BLaER1 treated with 17β-estradiol and CSF1 and Interleukin-3, amounts not matched to agents 10 nM and 100 nM (cell line): ENCODE results near the gene FAM83D.

Experiments used
- H3K27ac ChIP-seq, 11 experiments: shearing (Covaris generic); formaldehyde crosslinking; 2 replicates each; pipeline ENCODE4 v1.8.1; 2022
- H3K27me3 ChIP-seq, 11 experiments: shearing (Covaris generic); formaldehyde crosslinking; 2 replicates each; pipeline ENCODE4 v1.8.1; 2022
- H3K36me3 ChIP-seq, 11 experiments: shearing (Covaris generic); formaldehyde crosslinking; 2 replicates each; pipeline ENCODE4 v1.8.1; 2022
- H3K4me1 ChIP-seq, 10 experiments: shearing (Covaris generic); formaldehyde crosslinking; 2 replicates each; pipeline ENCODE4 v1.8.1; 2022
- H3K4me2 ChIP-seq, 11 experiments: shearing (Covaris generic); formaldehyde crosslinking; 2 replicates each; pipeline ENCODE4 v1.8.1; 2022
- H3K4me3 ChIP-seq, 10 experiments: shearing (Covaris generic); formaldehyde crosslinking; 2 replicates each; pipeline ENCODE4 v1.8.1; 2022
- H3K9ac ChIP-seq, 11 experiments: shearing (Covaris generic); formaldehyde crosslinking; 2 replicates each; pipeline ENCODE4 v1.8.1; 2022
- H3K9me3 ChIP-seq, 11 experiments: shearing (Covaris generic); formaldehyde crosslinking; replicated peaks in 1 of 11; 2 replicates each; pipeline ENCODE4 v1.8.1; 2022
- H4K20me1 ChIP-seq, 11 experiments: shearing (Covaris generic); formaldehyde crosslinking; 2 replicates each; pipeline ENCODE4 v1.8.1; 2022
- Cebpa-rat ChIP-seq, 11 experiments: shearing (Covaris generic); IDR thresholded peaks; 2 replicates each; pipeline ENCODE4 v1.8.1; 2022

Gene FAM83D

DNA sequence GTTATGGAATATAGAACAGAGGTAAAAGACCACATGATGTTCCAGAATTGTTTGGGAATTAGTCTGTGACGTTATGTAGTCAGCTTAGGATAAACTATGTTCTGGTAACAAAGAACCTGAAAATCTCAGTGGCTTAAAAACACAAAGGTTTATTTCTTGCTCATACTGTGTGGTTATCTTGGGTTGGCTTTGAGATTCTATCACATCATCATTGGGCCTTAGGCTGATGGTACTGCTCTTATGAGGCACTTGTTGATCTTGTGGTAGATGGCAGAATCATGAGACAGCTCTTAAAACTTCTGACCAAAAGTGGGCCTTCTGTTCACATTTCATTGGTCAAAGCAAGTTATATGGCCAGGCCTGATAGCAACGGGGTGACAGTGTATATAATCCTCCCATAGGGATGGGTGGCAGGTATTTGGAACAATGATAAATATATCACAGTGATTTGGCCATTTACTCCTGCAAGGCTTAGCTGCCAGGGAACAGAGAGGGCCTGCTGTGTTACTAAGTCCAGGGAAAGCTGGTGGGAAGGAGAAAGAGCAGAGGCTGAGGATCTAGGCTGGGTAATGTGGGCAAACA lies 49.4 kb downstream of the FAM83D start:
- Histone ChIP-seq H3K4me2 (no peak overlapping the region), H4K20me1 (peaks cover 0 to 20% (median 0%) of the 10 kb centered on the region in 11 experiments; a peak in 9 of 22 replicates), H3K4me1 (no peaks in the 10 kb centered on the region), H3K36me3 (peaks cover 62 to 97% (median 76%) of the 10 kb centered on the region in 11 experiments), H3K27ac (no peak overlapping the region), H3K9me3 (no peaks in the 10 kb centered on the region), H3K9ac (no peak overlapping the region), H3K27me3 (no peaks in the 10 kb centered on the region), H3K4me3 (no peak overlapping the region)
- TF ChIP-seq Cebpa-rat (IDR thresholded peaks at IDR 0.05) = no peak

DNA sequence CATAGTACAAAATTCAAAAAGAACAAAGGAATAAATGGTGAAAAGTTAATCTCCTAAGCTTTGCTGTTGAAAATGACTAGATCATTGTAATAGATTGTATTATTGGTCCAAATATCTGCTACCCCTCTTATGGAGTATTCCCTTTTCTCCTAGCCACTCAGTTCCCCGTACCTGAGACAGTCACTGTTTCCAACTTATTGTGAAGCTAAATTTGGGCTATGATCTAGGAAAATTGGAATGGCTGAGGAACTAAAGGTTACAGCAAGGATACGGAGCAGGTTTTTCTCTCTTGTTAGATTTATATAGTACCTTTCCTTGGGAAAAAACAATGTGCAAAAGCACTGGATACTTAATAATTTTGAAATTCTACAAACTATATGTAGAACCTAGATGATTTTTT lies 53.2 kb downstream of the FAM83D start:
- no peaks in the 10 kb centered on the region for H3K27me3 ChIP-seq
- TF ChIP-seq Cebpa-rat (IDR thresholded peaks at IDR 0.05) = no peak
- H4K20me1 ChIP-seq = peaks cover 0 to 29% (median 0%) of the 10 kb centered on the region in 11 experiments; a peak in 10 of 22 replicates
- H3K4me2 ChIP-seq = no peak overlapping the region
- no peaks in the 10 kb centered on the region for H3K9me3 ChIP-seq
- H3K36me3 ChIP-seq = peaks cover 40 to 97% (median 57%) of the 10 kb centered on the region in 11 experiments
- no peak overlapping the region for H3K9ac ChIP-seq
- peaks cover 0 to 4% (median under 1%) of the 10 kb centered on the region in 10 experiments; a peak in 9 of 20 replicates for H3K4me1 ChIP-seq
- H3K27ac ChIP-seq = no peak overlapping the region
- no peak overlapping the region for H3K4me3 ChIP-seq

- no peak overlapping the region for H3K9ac ChIP-seq
- H3K4me2 ChIP-seq = no peak overlapping the region
- peaks cover 1 to 8% (median 4%) of the 10 kb centered on the region in 10 experiments; a peak in 19 of 20 replicates for H3K4me1 ChIP-seq
- no peak overlapping the region for H3K4me3 ChIP-seq
- no peak for TF ChIP-seq Cebpa-rat (IDR thresholded peaks at IDR 0.05)
- no peaks in the 10 kb centered on the region for H3K9me3 ChIP-seq
- H3K27ac ChIP-seq = no peak overlapping the region
- H4K20me1 ChIP-seq = peaks cover 0 to 29% (median 0%) of the 10 kb centered on the region in 11 experiments; a peak in 10 of 22 replicates
- H3K36me3 ChIP-seq = peaks cover 36 to 97% (median 54%) of the 10 kb centered on the region in 11 experiments
- no peaks in the 10 kb centered on the region for H3K27me3 ChIP-seq
Observed at GRCh38 chr20:38979842-38980241, 53.6 kb downstream of the FAM83D start.

- Histone ChIP-seq H3K9me3 (no peaks in the 10 kb centered on the region), H3K27me3 (no peaks in the 10 kb centered on the region), H3K9ac (no peak overlapping the region), H3K36me3 (peaks cover 19 to 75% (median 34%) of the 10 kb centered on the region in 11 experiments; a peak in 21 of 22 replicates), H3K4me3 (no peak overlapping the region), H3K27ac (no peak overlapping the region), H4K20me1 (peaks cover 0 to 25% (median 3%) of the 10 kb centered on the region in 11 experiments; a peak in 8 of 22 replicates), H3K4me1 (peaks cover 22 to 32% (median 26%) of the 10 kb centered on the region in 10 experiments), H3K4me2 (no peak overlapping the region)
- no peak for TF ChIP-seq Cebpa-rat (IDR thresholded peaks at IDR 0.05)
Observed at GRCh38 chr20:38982291-38982690, 56.1 kb downstream of the FAM83D start.

- Histone ChIP-seq H3K36me3 (peaks cover 27 to 66% (median 37%) of the 10 kb centered on the region in 11 experiments; a peak in 21 of 22 replicates), H3K4me2 (peak overlapping the region; percentile 29 to 73 (median 64); a peak in 21 of 22 replicates), H4K20me1 (peaks cover 0 to 14% (median 0%) of the 10 kb centered on the region in 11 experiments; a peak in 7 of 22 replicates), H3K4me1 (peaks cover 30 to 44% (median 36%) of the 10 kb centered on the region in 10 experiments), H3K27me3 (no peaks in the 10 kb centered on the region), H3K9ac (no peak overlapping the region; a peak in 1 of 22 replicates), H3K4me3 (no peak overlapping the region), H3K9me3 (no peaks in the 10 kb centered on the region), H3K27ac (peak overlapping the region in 3 of 11 experiments; percentile 3 to 23 (median 11); a peak in 3 of 22 replicates)
- no peak for TF ChIP-seq Cebpa-rat (IDR thresholded peaks at IDR 0.05)
Observed at GRCh38 chr20:38985060-38985459, 58.8 kb downstream of the FAM83D start.

DNA sequence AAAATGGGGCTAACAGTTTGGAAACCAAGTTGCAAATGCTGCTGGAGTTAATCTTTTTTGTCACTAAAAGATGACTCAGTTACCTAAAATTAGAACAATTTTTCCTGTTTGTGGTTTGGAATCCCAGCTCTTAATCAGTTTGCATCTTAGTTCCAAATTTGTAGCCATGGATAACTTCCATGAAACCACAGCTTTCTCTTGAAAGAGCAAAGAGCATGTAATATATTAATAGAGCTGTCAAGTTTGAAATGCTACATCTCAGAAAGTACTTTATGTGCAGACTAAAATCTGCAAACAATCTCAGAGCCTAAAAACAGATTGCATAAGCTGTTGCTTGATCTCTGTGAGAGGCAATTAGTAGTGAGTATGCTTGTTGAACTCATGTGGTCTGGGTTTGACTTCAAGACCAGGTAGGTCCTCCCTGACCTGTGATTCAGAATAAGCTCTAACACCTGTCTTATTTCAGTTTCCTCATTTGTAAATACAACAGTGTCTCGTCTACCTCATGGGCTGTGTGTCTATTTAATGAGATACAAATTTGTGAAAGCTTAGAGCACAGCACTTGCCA lies 59.5 kb downstream of the FAM83D start:
- H3K9ac ChIP-seq = no peak overlapping the region

DNA sequence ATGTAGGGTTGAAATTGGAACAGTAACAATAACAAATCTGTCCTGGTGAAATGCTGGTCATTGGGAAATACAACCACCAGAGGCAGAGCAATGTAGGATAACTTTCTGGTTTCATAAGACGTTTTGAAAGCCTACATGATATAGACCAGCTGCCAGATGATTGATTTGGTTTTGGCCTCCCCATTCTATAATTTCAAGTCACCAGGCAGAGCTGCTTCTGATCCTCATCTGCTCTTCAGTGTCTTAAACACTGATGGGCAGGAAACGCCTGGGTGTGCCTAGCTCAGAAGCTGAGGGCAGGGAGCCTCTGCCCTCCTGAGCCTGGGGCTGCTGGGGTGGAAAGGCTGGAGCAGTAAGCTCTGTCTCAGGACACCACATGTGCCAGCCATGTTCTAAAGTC lies 60.4 kb downstream of the FAM83D start:
- Histone ChIP-seq H3K4me2 (peak overlapping the region in 9 of 11 experiments; percentile 47 to 86 (median 70); a peak in 18 of 22 replicates), H4K20me1 (peaks cover 0 to 8% (median 0%) of the 10 kb centered on the region in 11 experiments; a peak in 7 of 22 replicates), H3K36me3 (peaks cover 30 to 68% (median 50%) of the 10 kb centered on the region in 11 experiments; a peak in 21 of 22 replicates), H3K9ac (peak overlapping the region in 3 of 11 experiments; percentile 12 to 34 (median 15); a peak in 2 of 22 replicates), H3K27me3 (no peaks in the 10 kb centered on the region), H3K4me1 (peaks cover 30 to 44% (median 36%) of the 10 kb centered on the region in 10 experiments), H3K4me3 (no peak overlapping the region), H3K9me3 (no peaks in the 10 kb centered on the region), H3K27ac (peak overlapping the region in 6 of 11 experiments; percentile 26 to 60 (median 44); a peak in 10 of 22 replicates)
- no peak for TF ChIP-seq Cebpa-rat (IDR thresholded peaks at IDR 0.05)

More for the DNA sequence above, 59.5 kb downstream of the FAM83D start:
- no peaks in the 10 kb centered on the region for H3K27me3 ChIP-seq
- H3K4me3 ChIP-seq = no peak overlapping the region
- peaks cover 0 to 11% (median 0%) of the 10 kb centered on the region in 11 experiments; a peak in 7 of 22 replicates for H4K20me1 ChIP-seq
- no peaks in the 10 kb centered on the region for H3K9me3 ChIP-seq
- peaks cover 30 to 70% (median 42%) of the 10 kb centered on the region in 11 experiments; a peak in 21 of 22 replicates for H3K36me3 ChIP-seq
- H3K27ac ChIP-seq = peak overlapping the region in 3 of 11 experiments; percentile 4 to 23 (median 11); a peak in 2 of 22 replicates
- no peak for TF ChIP-seq Cebpa-rat (IDR thresholded peaks at IDR 0.05)
- peaks cover 30 to 44% (median 36%) of the 10 kb centered on the region in 10 experiments for H3K4me1 ChIP-seq
- H3K4me2 ChIP-seq = peak overlapping the region; percentile 29 to 73 (median 64); a peak in 21 of 22 replicates

GRCh38 chr20:38987777-38988176 lies 61.6 kb downstream of the FAM83D start:
- peaks cover 30 to 70% (median 57%) of the 10 kb centered on the region in 11 experiments; a peak in 21 of 22 replicates for H3K36me3 ChIP-seq
- H3K4me1 ChIP-seq = peaks cover 30 to 44% (median 36%) of the 10 kb centered on the region in 10 experiments
- peaks cover 0 to 8% (median 0%) of the 10 kb centered on the region in 11 experiments; a peak in 4 of 22 replicates for H4K20me1 ChIP-seq
- no peaks in the 10 kb centered on the region for H3K27me3 ChIP-seq
- H3K4me2 ChIP-seq = peak overlapping the region; percentile 41 to 86 (median 70)
- H3K27ac ChIP-seq = peak overlapping the region in 6 of 11 experiments; percentile 15 to 60 (median 42); a peak in 10 of 22 replicates
- no peak for TF ChIP-seq Cebpa-rat (IDR thresholded peaks at IDR 0.05)
- no peaks in the 10 kb centered on the region for H3K9me3 ChIP-seq
- H3K9ac ChIP-seq = peak overlapping the region in 9 of 11 experiments; percentile 3 to 66 (median 46); a peak in 14 of 22 replicates
- H3K4me3 ChIP-seq = peak overlapping the region in 2 of 10 experiments; percentile 29 to 32; a peak in 3 of 20 replicates

DNA sequence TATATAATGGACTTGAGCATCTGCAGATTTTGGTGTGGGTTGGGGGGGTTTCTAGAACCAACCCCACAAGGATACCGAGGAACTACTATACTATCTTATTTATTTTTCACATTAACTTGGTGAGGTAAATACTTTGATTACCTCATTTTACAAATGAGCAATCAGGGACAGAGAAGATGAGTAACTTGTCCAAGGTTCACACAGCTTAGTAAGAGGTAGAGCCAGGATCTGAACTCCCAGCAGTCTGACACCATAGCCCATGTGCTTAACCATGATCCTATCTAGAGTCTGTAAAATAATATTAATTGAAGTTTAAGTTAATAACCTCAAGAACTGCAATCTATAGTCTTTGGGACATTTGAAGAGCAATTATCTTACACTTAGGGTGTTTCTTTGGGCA lies 64.5 kb downstream of the FAM83D start:
- Histone ChIP-seq H3K4me1 (peaks cover 13 to 28% (median 25%) of the 10 kb centered on the region in 10 experiments), H3K36me3 (peaks cover 43 to 81% (median 66%) of the 10 kb centered on the region in 11 experiments)

More for the DNA sequence above, 64.5 kb downstream of the FAM83D start:
- no peak overlapping the region for H3K9ac ChIP-seq
- H3K9me3 ChIP-seq = no peaks in the 10 kb centered on the region
- no peak for TF ChIP-seq Cebpa-rat (IDR thresholded peaks at IDR 0.05)
- H3K4me2 ChIP-seq = no peak overlapping the region
- no peaks in the 10 kb centered on the region for H3K27me3 ChIP-seq
- H3K27ac ChIP-seq = no peak overlapping the region
- no peak overlapping the region for H3K4me3 ChIP-seq
- peaks cover 0 to 7% (median 0%) of the 10 kb centered on the region in 11 experiments; a peak in 4 of 22 replicates for H4K20me1 ChIP-seq
